H9 (cell line): ENCODE data around the gene CLCN5. TPM values are rescaled to one million over a fixed set of nuclear protein-coding genes. Genes with fewer than 3 reads are reported as not detected.

Experiments used
- DNase-seq: peaks from one replicate; pipeline ENCODE4 v3.0.0-alpha.2; 2017
- H2AFZ ChIP-seq: one replicate; pipeline ENCODE4 v1.6.1; 2013; ENCODE audit warnings: mild to moderate bottlenecking, low read length, control low read depth, moderate library complexity
- H2AK5ac ChIP-seq: 2 replicates; pipeline ENCODE4 v1.6.1; 2013; ENCODE audit warnings: low read length, control low read depth, mixed read lengths; ENCODE audit not compliant: insufficient read length
- H2BK120ac ChIP-seq: one replicate; pipeline ENCODE4 v1.6.1; 2013; ENCODE audit warnings: low read depth, mild to moderate bottlenecking, low read length, control low read depth, inconsistent platforms; ENCODE audit not compliant: poor library complexity, severe bottlenecking
- H2BK12ac ChIP-seq: 2 replicates; pipeline ENCODE4 v1.6.1; 2013; ENCODE audit warnings: low read length, control low read depth, mixed read lengths, low read depth; ENCODE audit not compliant: insufficient read length
- H2BK15ac ChIP-seq: 2 replicates; pipeline ENCODE4 v1.6.1; 2013; ENCODE audit warnings: low read depth, low read length, control low read depth
- H2BK20ac ChIP-seq: one replicate; pipeline ENCODE4 v1.6.1; 2013; ENCODE audit warnings: low read depth, mild to moderate bottlenecking, low read length, control low read depth, inconsistent platforms; ENCODE audit not compliant: poor library complexity, severe bottlenecking
- H2BK5ac ChIP-seq: 2 replicates; pipeline ENCODE4 v1.6.1; 2013; ENCODE audit warnings: low read length, control low read depth, mixed read lengths; ENCODE audit not compliant: insufficient read length
- H3K14ac ChIP-seq: 2 replicates; pipeline ENCODE4 v1.6.1; 2013; ENCODE audit warnings: low read length, control low read depth; ENCODE audit not compliant: insufficient read depth
- H3K18ac ChIP-seq: 2 replicates; pipeline ENCODE4 v1.6.1; 2013; ENCODE audit warnings: low read depth, mild to moderate bottlenecking, mixed read lengths, low read length, control low read depth; ENCODE audit not compliant: insufficient read length
- H3K23ac ChIP-seq: 2 replicates; pipeline ENCODE4 v1.6.1; 2013; ENCODE audit warnings: low read length, control low read depth, mixed read lengths, low read depth; ENCODE audit not compliant: insufficient read length
- H3K23me2 ChIP-seq: 2 replicates; pipeline ENCODE4 v1.6.1; 2013; ENCODE audit warnings: low read depth, mild to moderate bottlenecking, mixed read lengths, low read length, control low read depth; ENCODE audit not compliant: insufficient read length, poor library complexity, severe bottlenecking
- H3K27ac ChIP-seq: 2 replicates; pipeline ENCODE4 v1.5.1; 2013; ENCODE audit warnings: low read length, control low read depth, mixed read lengths, low read depth; ENCODE audit not compliant: insufficient read length
- H3K27me3 ChIP-seq: 2 replicates; pipeline ENCODE4 v1.6.1; 2013; ENCODE audit warnings: low read length, control low read depth, inconsistent platforms; ENCODE audit not compliant: insufficient read depth
- H3K4ac ChIP-seq: 2 replicates; pipeline ENCODE4 v1.6.1; 2013; ENCODE audit warnings: low read depth, mild to moderate bottlenecking, control low read depth, inconsistent platforms, low read length, moderate library complexity
- H3K4me1 ChIP-seq: 2 replicates; pipeline ENCODE4 v1.6.1; 2013; ENCODE audit warnings: low read length, control low read depth, inconsistent platforms; ENCODE audit not compliant: insufficient read depth
- H3K4me2 ChIP-seq: 2 replicates; pipeline ENCODE4 v1.6.1; 2013; ENCODE audit warnings: low read length, control low read depth, mixed read lengths; ENCODE audit not compliant: insufficient read length, insufficient read depth
- H3K56ac ChIP-seq: 2 replicates; pipeline ENCODE4 v1.6.1; 2013; ENCODE audit warnings: low read depth, mild to moderate bottlenecking, mixed read lengths, low read length, control low read depth; ENCODE audit not compliant: insufficient read length
- H3K79me1 ChIP-seq: 2 replicates; pipeline ENCODE4 v1.6.1; 2013; ENCODE audit warnings: low read depth, mild to moderate bottlenecking, moderate library complexity, low read length, control low read depth, inconsistent platforms; ENCODE audit not compliant: insufficient read depth, poor library complexity, severe bottlenecking
- H3K79me2 ChIP-seq: 2 replicates; pipeline ENCODE4 v1.6.1; 2013; ENCODE audit warnings: low read length, control low read depth, inconsistent platforms; ENCODE audit not compliant: insufficient read depth
- H3K9ac ChIP-seq: 2 replicates; pipeline ENCODE4 v1.6.1; 2013; ENCODE audit warnings: low read length, control low read depth, mixed read lengths; ENCODE audit not compliant: insufficient read length; ENCODE audit errors: extremely low read depth
- H3K9me3 ChIP-seq: one replicate; pipeline ENCODE4 v1.6.1; 2013; ENCODE audit warnings: low read depth, low read length, inconsistent platforms; ENCODE audit not compliant: control insufficient read depth
- H3T11ph ChIP-seq: one replicate; pipeline ENCODE4 v1.6.1; 2013; ENCODE audit warnings: mild to moderate bottlenecking, low read length, control low read depth, inconsistent platforms
- H4K20me1 ChIP-seq: one replicate; pipeline ENCODE4 v1.6.1; 2013; ENCODE audit not compliant: control insufficient read depth, insufficient read length, insufficient read depth
- H4K5ac ChIP-seq: 2 replicates; pipeline ENCODE4 v1.6.1; 2013; ENCODE audit warnings: low read depth, mild to moderate bottlenecking, mixed read lengths, low read length, control low read depth; ENCODE audit not compliant: insufficient read length
- H4K8ac ChIP-seq: replicated peaks from 2 replicates; pipeline ENCODE4 v1.6.1; 2013; ENCODE audit warnings: low read length, control low read depth, mixed read lengths, low read depth; ENCODE audit not compliant: insufficient read length
- H4K91ac ChIP-seq: 2 replicates; pipeline ENCODE4 v1.6.1; 2013; ENCODE audit warnings: low read depth, mild to moderate bottlenecking, moderate library complexity, mixed read lengths, low read length, control low read depth; ENCODE audit not compliant: insufficient read length
- H3K27ac Mint-ChIP-seq, 3 experiments: 2 replicates in 2 of 3; 3 replicates in 1 of 3; pipeline ENCODE4 v1.8.0; 2020 to 2021; ENCODE audit warnings: mixed read lengths in 3 of 3, mild to moderate bottlenecking in 1 of 3, moderate library complexity in 1 of 3
- H3K27me3 Mint-ChIP-seq: 2 replicates; pipeline ENCODE4 v1.8.0; 2021; ENCODE audit warnings: low read depth, mild to moderate bottlenecking, moderate library complexity, mixed read lengths
- H3K36me3 Mint-ChIP-seq, 3 experiments: 2 replicates in 2 of 3; 3 replicates in 1 of 3; pipeline ENCODE4 v1.8.0; 2020 to 2021; ENCODE audit warnings: low read depth in 3 of 3, mixed read lengths in 3 of 3; ENCODE audit not compliant: insufficient read depth in 1 of 3
- H3K4me1 Mint-ChIP-seq, 2 experiments: 2 replicates each; pipeline ENCODE4 v1.8.0; 2020; ENCODE audit warnings: mixed read lengths in 2 of 2
- H3K4me3 Mint-ChIP-seq, 2 experiments: 2 replicates in 1 of 2; 3 replicates in 1 of 2; pipeline ENCODE4 v1.8.0; 2020 to 2021; ENCODE audit warnings: mild to moderate bottlenecking in 2 of 2, mixed read lengths in 2 of 2, moderate library complexity in 1 of 2
- H3K9me3 Mint-ChIP-seq, 2 experiments: 2 replicates in 1 of 2; 3 replicates in 1 of 2; pipeline ENCODE4 v1.8.0; 2020; ENCODE audit warnings: mild to moderate bottlenecking in 2 of 2, mixed read lengths in 2 of 2, moderate library complexity in 1 of 2
- WGBS: extraction: QIAGEN DNeasy Blood & Tissue Kit; methylation state at CpG from one replicate; pipeline ENCODE4 v1.1.7; 2013; ENCODE audit warnings: missing lambda C conversion rate, low lambda C conversion rate, mixed read lengths; ENCODE audit not compliant: insufficient read length; ENCODE audit errors: extremely low coverage; 5-methylcytosine and 5-hydroxymethylcytosine counted together
- total RNA-seq: library from RNA; stranded (reverse); gene quantifications from 2 replicates; pipeline ENCODE4 v1.2.1, GENCODE V29; 2021
- TF ChIP-seq, protein P1 (sequence below): fragments of 200-600 bp; sonication (generic); conservative IDR thresholded peaks from 3 replicates; pipeline ENCODE4 v1.8.0; 2021; ENCODE audit warnings: antibody characterized with exemption, mild to moderate bottlenecking

Gene CLCN5
- total RNA-seq, 1 experiment from 2014 or later: 5.9 TPM

DNA sequence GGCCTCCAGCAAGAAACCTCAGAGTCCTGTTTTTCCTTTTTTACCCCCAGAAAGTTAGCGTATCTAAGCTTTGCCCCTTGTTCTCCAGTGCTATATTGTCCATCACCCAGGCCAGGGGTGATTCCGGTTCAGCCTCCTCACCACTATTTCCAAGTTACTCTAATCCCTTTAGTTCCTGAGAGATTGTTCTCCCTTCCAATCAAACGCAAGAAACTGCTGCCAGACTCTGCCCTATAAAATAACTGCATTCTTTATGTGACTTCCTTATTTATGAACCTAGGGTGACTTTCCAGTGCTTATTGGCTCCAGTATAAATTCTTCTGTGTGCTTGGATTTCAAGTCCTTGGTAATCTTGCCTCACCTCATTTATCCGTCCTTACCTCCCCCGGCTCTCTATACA is 65.7 kb downstream of the CLCN5 start:
- no peak overlapping the region for H2AK5ac ChIP-seq
- H2BK12ac ChIP-seq: no peak overlapping the region
- no peak overlapping the region for H2BK20ac ChIP-seq
- no peak overlapping the region for H4K5ac ChIP-seq
- H3K23me2 ChIP-seq: no peaks in the 10 kb centered on the region
- no peaks in the 10 kb centered on the region for H3K79me2 ChIP-seq
- H2AFZ ChIP-seq: no peak overlapping the region
- no peak overlapping the region for H3T11ph ChIP-seq
- no peak overlapping the region for H3K4me3 Mint-ChIP-seq
- no peak overlapping the region for H3K9ac ChIP-seq
- WGBS: no CpG with 5 or more reads among the region's 5 CpGs
- H3K4me1 ChIP-seq: no peaks in the 10 kb centered on the region
- H3K4ac ChIP-seq: no peak overlapping the region
- no peak for DNase-seq
- H3K14ac ChIP-seq: no peak overlapping the region
- H3K79me1 ChIP-seq: no peaks in the 10 kb centered on the region
- H3K4me1 Mint-ChIP-seq: peaks cover 9 to 14% of the 10 kb centered on the region in 2 experiments; a peak in 3 of 4 replicates
- H2BK5ac ChIP-seq: no peak overlapping the region
- no peaks in the 10 kb centered on the region for H3K27me3 Mint-ChIP-seq
- no peak overlapping the region for H3K23ac ChIP-seq
- H4K91ac ChIP-seq: no peak overlapping the region
- no peak overlapping the region for H3K18ac ChIP-seq
- no peak overlapping the region; a peak in 1 of 7 replicates for H3K27ac Mint-ChIP-seq
- no peak overlapping the region for H3K4me2 ChIP-seq
- no peak overlapping the region for H3K27ac ChIP-seq
- H4K8ac ChIP-seq: no peak overlapping the region
- H3K36me3 Mint-ChIP-seq: no peaks in the 10 kb centered on the region; a peak in 2 of 7 replicates
- peaks cover 8% of the 10 kb centered on the region for H3K9me3 ChIP-seq
- no peaks in the 10 kb centered on the region for H3K27me3 ChIP-seq
- H4K20me1 ChIP-seq: no peaks in the 10 kb centered on the region
- TF ChIP-seq, protein P1, sequence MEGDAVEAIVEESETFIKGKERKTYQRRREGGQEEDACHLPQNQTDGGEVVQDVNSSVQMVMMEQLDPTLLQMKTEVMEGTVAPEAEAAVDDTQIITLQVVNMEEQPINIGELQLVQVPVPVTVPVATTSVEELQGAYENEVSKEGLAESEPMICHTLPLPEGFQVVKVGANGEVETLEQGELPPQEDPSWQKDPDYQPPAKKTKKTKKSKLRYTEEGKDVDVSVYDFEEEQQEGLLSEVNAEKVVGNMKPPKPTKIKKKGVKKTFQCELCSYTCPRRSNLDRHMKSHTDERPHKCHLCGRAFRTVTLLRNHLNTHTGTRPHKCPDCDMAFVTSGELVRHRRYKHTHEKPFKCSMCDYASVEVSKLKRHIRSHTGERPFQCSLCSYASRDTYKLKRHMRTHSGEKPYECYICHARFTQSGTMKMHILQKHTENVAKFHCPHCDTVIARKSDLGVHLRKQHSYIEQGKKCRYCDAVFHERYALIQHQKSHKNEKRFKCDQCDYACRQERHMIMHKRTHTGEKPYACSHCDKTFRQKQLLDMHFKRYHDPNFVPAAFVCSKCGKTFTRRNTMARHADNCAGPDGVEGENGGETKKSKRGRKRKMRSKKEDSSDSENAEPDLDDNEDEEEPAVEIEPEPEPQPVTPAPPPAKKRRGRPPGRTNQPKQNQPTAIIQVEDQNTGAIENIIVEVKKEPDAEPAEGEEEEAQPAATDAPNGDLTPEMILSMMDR: no peak
- H2BK120ac ChIP-seq: no peak overlapping the region
- H3K56ac ChIP-seq: no peak overlapping the region
- H2BK15ac ChIP-seq: no peak overlapping the region
- peaks cover 59% of the 10 kb centered on the region in 2 experiments for H3K9me3 Mint-ChIP-seq
